Erythroblast (primary cell): ENCODE data around the gene RNF39.

Experiments used
- GATA1 ChIP-seq: IDR thresholded peaks from 2 replicates; pipeline ENCODE4 v1.6.1; 2011; ENCODE audit warnings: low read depth, mild to moderate bottlenecking, control low read depth, low read length, moderate library complexity
- POLR2A ChIP-seq: IDR thresholded peaks from 2 replicates; pipeline ENCODE4 v1.6.1; 2011; ENCODE audit warnings: mild to moderate bottlenecking, low read length

- no peak for TF ChIP-seq POLR2A
- TF ChIP-seq GATA1 = no peak
These were observed 44.2 kb downstream of the RNF39 start for GRCh38 chr6:30031381-30031780.
